NCI-H1417 (cell line): ENCODE results near the gene ZNF628.
A peak's percentile ranks its signal among the peaks of the same experiment; 100 is the strongest.

Experiments
- DNase-seq, 3 experiments: peaks; one replicate each; lab custom pipeline; 2025; lab: John Stamatoyannopoulos, UW

ZNF628 gene

GRCh38 chr19:55465460-55466240, 10.8 kb upstream of the ZNF628 start:
- DNase-seq, result no peak

GRCh38 chr19:55466241-55466614, 10.2 kb upstream of the ZNF628 start:
- DNase-seq, result no peak

- peak in 1 of 3 experiments; percentile 40 for DNase-seq
Measured at GRCh38 chr19:55467236-55468053, 9.0 kb upstream of the ZNF628 start.

- no peak for DNase-seq
Measured at GRCh38 chr19:55468054-55468393, 8.4 kb upstream of the ZNF628 start.

GRCh38 chr19:55471266-55471665, 5.2 kb upstream of the ZNF628 start:
- DNase-seq, result no peak

- DNase-seq, result no peak
Measured at GRCh38 chr19:55472463-55472862, 4.0 kb upstream of the ZNF628 start.

- DNase-seq, result no peak
Measured at GRCh38 chr19:55473225-55474012, 3.0 kb upstream of the ZNF628 start.

GRCh38 chr19:55474269-55475265, 1.9 kb upstream of the ZNF628 start:
- no peak for DNase-seq

- DNase-seq, result no peak
Measured at GRCh38 chr19:55477905-55478304, 1.5 kb downstream of the ZNF628 start.

- no peak for DNase-seq
Measured at GRCh38 chr19:55478364-55478763, 1.9 kb downstream of the ZNF628 start.

- no peak for DNase-seq
Measured at GRCh38 chr19:55479045-55479444, 2.6 kb downstream of the ZNF628 start.

GRCh38 chr19:55479451-55480230, 3.2 kb downstream of the ZNF628 start:
- no peak for DNase-seq

GRCh38 chr19:55481148-55481793, 4.9 kb downstream of the ZNF628 start:
- DNase-seq, result no peak

- no peak for DNase-seq
Measured at GRCh38 chr19:55481794-55482155, 5.4 kb downstream of the ZNF628 start.

GRCh38 chr19:55482156-55482961, 5.9 kb downstream of the ZNF628 start:
- DNase-seq, result no peak

GRCh38 chr19:55482967-55483705, 6.7 kb downstream of the ZNF628 start:
- DNase-seq, result no peak

- DNase-seq, result no peak
Measured at GRCh38 chr19:55483706-55484592, 7.5 kb downstream of the ZNF628 start.
